Neuron (in vitro differentiated cells): ENCODE data around the gene ACAP3.

Experiments used
- H2AFZ ChIP-seq: one replicate; pipeline ENCODE4 v1.6.1; 2013; ENCODE audit warnings: low read depth, mild to moderate bottlenecking, inconsistent platforms, low read length, moderate library complexity
- H3K27me3 ChIP-seq: one replicate; pipeline ENCODE4 v1.6.1; 2013; ENCODE audit warnings: low read length; ENCODE audit not compliant: insufficient read depth
- H3K36me3 ChIP-seq: one replicate; pipeline ENCODE4 v1.6.1; 2013; ENCODE audit warnings: low read length; ENCODE audit not compliant: insufficient read depth
- H3K4me1 ChIP-seq: one replicate; pipeline ENCODE4 v1.6.1; 2013; ENCODE audit warnings: low read length; ENCODE audit not compliant: insufficient read depth
- H3K4me3 ChIP-seq: 2 replicates; pipeline ENCODE4 v1.5.1; 2013; ENCODE audit warnings: mild to moderate bottlenecking, low read length, moderate library complexity
- H3K9me3 ChIP-seq: one replicate; pipeline ENCODE4 v1.6.1; 2013; ENCODE audit warnings: low read length

The ACAP3 gene

GRCh38 chr1:1292442-1292779 is 15.3 kb downstream of the ACAP3 start:
- Histone ChIP-seq H2AFZ (no peak overlapping the region), H3K36me3 (peaks cover 28% of the 10 kb centered on the region), H3K27me3 (no peaks in the 10 kb centered on the region)

GRCh38 chr1:1291548-1292441 is 15.9 kb downstream of the ACAP3 start:
- H2AFZ ChIP-seq, result no peak overlapping the region
- H3K9me3 ChIP-seq, result no peaks in the 10 kb centered on the region
- H3K36me3 ChIP-seq, result peaks cover 27% of the 10 kb centered on the region
- H3K4me3 ChIP-seq, result no peak overlapping the region
- H3K27me3 ChIP-seq, result no peaks in the 10 kb centered on the region
- H3K4me1 ChIP-seq, result no peaks in the 10 kb centered on the region

More at GRCh38 chr1:1292442-1292779, 15.3 kb downstream of the ACAP3 start:
- no peaks in the 10 kb centered on the region for H3K9me3 ChIP-seq
- H3K4me3 ChIP-seq, result no peak overlapping the region
- no peaks in the 10 kb centered on the region for H3K4me1 ChIP-seq

GRCh38 chr1:1291023-1291528 is 16.7 kb downstream of the ACAP3 start:
- Histone ChIP-seq H3K4me1 (no peaks in the 10 kb centered on the region), H3K27me3 (no peaks in the 10 kb centered on the region), H2AFZ (no peak overlapping the region), H3K36me3 (peaks cover 22% of the 10 kb centered on the region), H3K9me3 (no peaks in the 10 kb centered on the region), H3K4me3 (no peak overlapping the region)

GRCh38 chr1:1290238-1290731 is 17.4 kb downstream of the ACAP3 start:
- H3K27me3 ChIP-seq, result no peaks in the 10 kb centered on the region
- H3K4me3 ChIP-seq, result no peak overlapping the region
- H3K36me3 ChIP-seq, result peaks cover 15% of the 10 kb centered on the region

GRCh38 chr1:1287288-1288110 is 20.2 kb downstream of the ACAP3 start:
- H3K36me3 ChIP-seq, result no peaks in the 10 kb centered on the region
- H3K27me3 ChIP-seq, result no peaks in the 10 kb centered on the region
- H3K9me3 ChIP-seq, result no peaks in the 10 kb centered on the region
- no peaks in the 10 kb centered on the region for H3K4me1 ChIP-seq
- H3K4me3 ChIP-seq, result no peak overlapping the region
- no peak overlapping the region for H2AFZ ChIP-seq

More at GRCh38 chr1:1290238-1290731, 17.4 kb downstream of the ACAP3 start:
- no peak overlapping the region for H2AFZ ChIP-seq
- H3K4me1 ChIP-seq, result no peaks in the 10 kb centered on the region
- no peaks in the 10 kb centered on the region for H3K9me3 ChIP-seq

GRCh38 chr1:1286313-1287261 is 21.1 kb downstream of the ACAP3 start:
- no peaks in the 10 kb centered on the region for H3K9me3 ChIP-seq
- H3K4me1 ChIP-seq, result no peaks in the 10 kb centered on the region
- no peak overlapping the region for H3K4me3 ChIP-seq
- H2AFZ ChIP-seq, result no peak overlapping the region
- H3K27me3 ChIP-seq, result no peaks in the 10 kb centered on the region
- H3K36me3 ChIP-seq, result no peaks in the 10 kb centered on the region

- H3K36me3 ChIP-seq, result no peaks in the 10 kb centered on the region
- no peak overlapping the region for H2AFZ ChIP-seq
- no peak overlapping the region for H3K4me3 ChIP-seq
- H3K4me1 ChIP-seq, result no peaks in the 10 kb centered on the region
- no peaks in the 10 kb centered on the region for H3K27me3 ChIP-seq
- no peaks in the 10 kb centered on the region for H3K9me3 ChIP-seq
Observed at GRCh38 chr1:1285611-1286311, 22.0 kb downstream of the ACAP3 start.

GRCh38 chr1:1285102-1285571 is 22.6 kb downstream of the ACAP3 start:
- Histone ChIP-seq H3K36me3 (no peaks in the 10 kb centered on the region), H3K27me3 (no peaks in the 10 kb centered on the region), H2AFZ (no peak overlapping the region), H3K9me3 (no peaks in the 10 kb centered on the region), H3K4me3 (no peak overlapping the region), H3K4me1 (no peaks in the 10 kb centered on the region)

- no peaks in the 10 kb centered on the region for H3K27me3 ChIP-seq
Observed at GRCh38 chr1:1284221-1285101, 23.3 kb downstream of the ACAP3 start.

GRCh38 chr1:1283821-1284220 is 23.9 kb downstream of the ACAP3 start:
- H3K36me3 ChIP-seq, result no peaks in the 10 kb centered on the region
- H3K27me3 ChIP-seq, result no peaks in the 10 kb centered on the region
- H2AFZ ChIP-seq, result no peak overlapping the region
- H3K9me3 ChIP-seq, result no peaks in the 10 kb centered on the region
- no peak overlapping the region for H3K4me3 ChIP-seq
- H3K4me1 ChIP-seq, result no peaks in the 10 kb centered on the region

More at GRCh38 chr1:1284221-1285101, 23.3 kb downstream of the ACAP3 start:
- Histone ChIP-seq H2AFZ (no peak overlapping the region), H3K4me3 (no peak overlapping the region), H3K9me3 (no peaks in the 10 kb centered on the region), H3K4me1 (no peaks in the 10 kb centered on the region), H3K36me3 (no peaks in the 10 kb centered on the region)

- H3K27me3 ChIP-seq, result no peaks in the 10 kb centered on the region
- no peak overlapping the region for H2AFZ ChIP-seq
- no peak overlapping the region for H3K4me3 ChIP-seq
- no peaks in the 10 kb centered on the region for H3K9me3 ChIP-seq
- no peaks in the 10 kb centered on the region for H3K36me3 ChIP-seq
- H3K4me1 ChIP-seq, result no peaks in the 10 kb centered on the region
Observed at GRCh38 chr1:1282998-1283397, 24.7 kb downstream of the ACAP3 start.
